Liver (tissue), 9 donors: ENCODE measurements around the gene LRRC27. TPM values are rescaled to one million over a fixed set of nuclear protein-coding genes. Genes with fewer than 3 reads are reported as not detected.

Experiments
- DNase-seq: peaks from one replicate; pipeline ENCODE4 v3.0.0-alpha.2; 2017; ENCODE audit warnings: low spot score
- H3K27ac ChIP-seq, 2 donors: one replicate each; pipeline ENCODE4 v1.7.0; 2013; ENCODE audit warnings: inconsistent platforms in 2 of 2, low read length in 2 of 2, control low read depth in 1 of 2, low read depth in 1 of 2, mild to moderate bottlenecking in 1 of 2
- H3K27me3 ChIP-seq, 4 donors: one replicate each; pipeline versions ENCODE4 v1.6.1 to v1.7.0; 2013; ENCODE audit warnings: low read length in 3 of 4, inconsistent platforms in 1 of 4, mild to moderate bottlenecking in 1 of 4, moderate library complexity in 1 of 4; ENCODE audit not compliant: control insufficient read depth in 4 of 4, insufficient read depth in 4 of 4
- H3K36me3 ChIP-seq, 4 donors: one replicate each; pipeline versions ENCODE4 v1.6.1 to v1.7.0; 2013; ENCODE audit warnings: low read length in 3 of 4, mild to moderate bottlenecking in 3 of 4, low read depth in 1 of 4, moderate library complexity in 1 of 4; ENCODE audit not compliant: control insufficient read depth in 4 of 4, insufficient read depth in 3 of 4
- H3K4me1 ChIP-seq, 4 donors: one replicate each; pipeline versions ENCODE4 v1.6.1 to v1.7.0; 2013; ENCODE audit warnings: low read length in 3 of 4, mild to moderate bottlenecking in 3 of 4, moderate library complexity in 1 of 4; ENCODE audit not compliant: control insufficient read depth in 4 of 4, insufficient read depth in 4 of 4
- H3K4me3 ChIP-seq, 3 donors: one replicate each; pipeline versions ENCODE4 v1.6.1 to v1.7.0; 2013; ENCODE audit warnings: low read length in 3 of 3, control low read depth in 1 of 3, low read depth in 1 of 3, mild to moderate bottlenecking in 1 of 3
- H3K9ac ChIP-seq, 2 donors: one replicate each; pipeline ENCODE4 v1.7.0; 2013; ENCODE audit warnings: low read length in 2 of 2, mild to moderate bottlenecking in 2 of 2, moderate library complexity in 2 of 2, control low read depth in 1 of 2, low read depth in 1 of 2
- H3K9me3 ChIP-seq, 4 donors: one replicate each; pipeline versions ENCODE4 v1.6.1 to v1.7.0; 2013; ENCODE audit warnings: low read length in 3 of 4; ENCODE audit not compliant: control insufficient read depth in 4 of 4
- ATF3 ChIP-seq: IDR thresholded peaks from 2 replicates; pipeline ENCODE4 v1.6.1; 2016; ENCODE audit warnings: antibody characterized with exemption
- CTCF ChIP-seq: fragments of 150-350 bp; IDR thresholded peaks from 2 replicates; pipeline ENCODE4 v1.5.1; 2017; ENCODE audit warnings: improper control_type of control experiment, low read depth, low read length; ENCODE audit not compliant: missing input control
- EGR1 ChIP-seq, 2 donors: IDR thresholded peaks; 2 replicates each; pipeline ENCODE4 v1.6.1; 2016 to 2018; ENCODE audit warnings: antibody characterized with exemption in 2 of 2, low read depth in 2 of 2
- FOXA2 ChIP-seq: IDR thresholded peaks from 2 replicates; pipeline ENCODE4 v1.6.1; 2016; ENCODE audit warnings: antibody characterized with exemption
- GABPA ChIP-seq, 2 donors: IDR thresholded peaks in 1 of 2; conservative IDR thresholded peaks in 1 of 2; 2 replicates each; pipeline ENCODE4 v1.6.1; 2016; ENCODE audit warnings: antibody characterized with exemption in 2 of 2, mild to moderate bottlenecking in 1 of 2, moderate library complexity in 1 of 2
- HNF4A ChIP-seq, 2 donors: conservative IDR thresholded peaks; 2 replicates each; pipeline ENCODE4 v1.6.1; 2016; ENCODE audit warnings: antibody characterized with exemption in 2 of 2, mild to moderate bottlenecking in 2 of 2
- HNF4G ChIP-seq: IDR thresholded peaks from 2 replicates; pipeline ENCODE4 v1.6.1; 2016; ENCODE audit warnings: antibody characterized with exemption
- JUND ChIP-seq, 2 donors: IDR thresholded peaks; 2 replicates each; pipeline ENCODE4 v1.6.1; 2016; ENCODE audit warnings: antibody characterized with exemption in 2 of 2
- MAX ChIP-seq: IDR thresholded peaks from 2 replicates; pipeline ENCODE4 v1.6.1; 2016; ENCODE audit warnings: antibody characterized with exemption
- RAD21 ChIP-seq, 2 donors: IDR thresholded peaks; 2 replicates each; pipeline ENCODE4 v1.6.1; 2016; ENCODE audit warnings: antibody characterized with exemption in 2 of 2, mild to moderate bottlenecking in 2 of 2
- REST ChIP-seq: IDR thresholded peaks from 2 replicates; pipeline ENCODE4 v1.6.1; 2016; ENCODE audit warnings: antibody characterized with exemption, mild to moderate bottlenecking
- RXRA ChIP-seq, 2 donors: IDR thresholded peaks; 2 replicates each; pipeline ENCODE4 v1.6.1; 2017 to 2018; ENCODE audit warnings: antibody characterized with exemption in 2 of 2, mild to moderate bottlenecking in 1 of 2
- YY1 ChIP-seq: IDR thresholded peaks from 2 replicates; pipeline ENCODE4 v1.6.1; 2016; ENCODE audit warnings: antibody characterized with exemption, mild to moderate bottlenecking
- ZBTB33 ChIP-seq: IDR thresholded peaks from 2 replicates; pipeline ENCODE4 v1.6.1; 2016; ENCODE audit warnings: antibody characterized with exemption
- WGBS: extraction: QIAGEN DNeasy Blood & Tissue Kit; methylation state at CpG from one replicate; pipeline ENCODE4 v1.1.7; 2013; 5-methylcytosine and 5-hydroxymethylcytosine counted together
- polyA plus RNA-seq, 2 donors: library from polyadenylated mRNA; stranded (reverse) in 1 of 2; unstranded in 1 of 2; fragments of 200-250 nt in 1 of 2; fragments of >200 nt in 1 of 2; fragmentation: Nextera tagmentation in 1 of 2; extraction: Ambion mirVana in 1 of 2; gene quantifications; one replicate each; pipeline versions ENCODE4 v1.2.1 to v1.2.3, GENCODE V29; 2013 to 2015
- total RNA-seq, 2 donors: library from RNA; depleted of rRNA; stranded (reverse); fragments of >200 nt; gene quantifications; one replicate each; pipeline ENCODE4 v1.2.3, GENCODE V29; 2014
- donor health status: healthy.
- donor health status: healthy.
- donor health status: healthy.
- donor health status: healthy.
- donor health status: healthy.

The LRRC27 gene
- total and polyA plus RNA-seq, 4 donors = 1.8 to 2.8 (median 2.6) TPM

GRCh38 chr10:132282667-132283603 lies 49.1 kb upstream of the LRRC27 start:
- no peak overlapping the region for H3K27ac ChIP-seq
- no peak overlapping the region for H3K9ac ChIP-seq
- no peaks in the 10 kb centered on the region for H3K36me3 ChIP-seq
- WGBS = 61% methylated on average over 36 of the region's 36 CpGs
- H3K4me3 ChIP-seq = no peak overlapping the region
- no peak for TF ChIP-seq RXRA (IDR thresholded peaks at IDR 0.05)
- no peak for TF ChIP-seq ZBTB33
- no peak for TF ChIP-seq RAD21 (IDR thresholded peaks at IDR 0.05)
- no peak for TF ChIP-seq HNF4G
- TF ChIP-seq ATF3 = no peak
- TF ChIP-seq CTCF = no peak
- no peak for TF ChIP-seq JUND (IDR thresholded peaks at IDR 0.05)
- TF ChIP-seq EGR1 (IDR thresholded peaks at IDR 0.05; ENCODE audit: low read depth in 2 of 2) = no peak
- TF ChIP-seq HNF4A (conservative IDR thresholded peaks at IDR 0.05) = no peak
- no peak for TF ChIP-seq MAX
- TF ChIP-seq YY1 = no peak
- TF ChIP-seq GABPA (IDR thresholded peaks at IDR 0.05 in 1 of 2, conservative IDR thresholded peaks at IDR 0.05 in 1 of 2) = no peak
- no peaks in the 10 kb centered on the region for H3K9me3 ChIP-seq
- DNase-seq = no peak
- H3K4me1 ChIP-seq = no peaks in the 10 kb centered on the region
- peaks cover 0 to 2% (median 0%) of the 10 kb centered on the region in 4 donors for H3K27me3 ChIP-seq

- H3K9ac ChIP-seq = no peak overlapping the region
- WGBS = 73% methylated on average over 24 of the region's 24 CpGs
- no peaks in the 10 kb centered on the region for H3K4me1 ChIP-seq
- no peak overlapping the region for H3K4me3 ChIP-seq
- DNase-seq = no peak
- H3K9me3 ChIP-seq = peaks cover 0 to 3% (median 1%) of the 10 kb centered on the region in 4 donors
- H3K27me3 ChIP-seq = peaks cover 0 to 2% (median 0%) of the 10 kb centered on the region in 4 donors
- no peak for TF ChIP-seq REST
- TF ChIP-seq FOXA2 = no peak
- TF ChIP-seq HNF4G = no peak
- no peaks in the 10 kb centered on the region for H3K36me3 ChIP-seq
- H3K27ac ChIP-seq = no peak overlapping the region
These were observed 48.2 kb upstream of the LRRC27 start for GRCh38 chr10:132283604-132284382.
